Loucy (cell line): Measurements from ENCODE around the gene AQP1.

Source experiments
- H2AFZ ChIP-seq: fragments of 200-600 bp; sonication (generic); 2 replicates; pipeline ENCODE4 v1.6.0; 2016; ENCODE audit warnings: antibody characterized with exemption, mild to moderate bottlenecking, low read length, moderate library complexity
- H3F3A ChIP-seq: fragments of 200-600 bp; 2 replicates; pipeline ENCODE4 v1.6.0; 2016; ENCODE audit warnings: antibody characterized with exemption, low read depth, mild to moderate bottlenecking
- H3K27me3 ChIP-seq: fragments of 200-600 bp; sonication (generic); 2 replicates; pipeline ENCODE4 v1.6.1; 2014; ENCODE audit warnings: low read length, mild to moderate bottlenecking; ENCODE audit not compliant: insufficient read depth, poor library complexity, severe bottlenecking
- H3K36me3 ChIP-seq: fragments of 200-600 bp; sonication (generic); 2 replicates; pipeline ENCODE4 v1.6.1; 2016; ENCODE audit warnings: low read length; ENCODE audit not compliant: insufficient read depth
- H3K4me1 ChIP-seq: fragments of 200-600 bp; sonication (generic); 2 replicates; pipeline ENCODE4 v1.5.1; 2014; ENCODE audit warnings: low read length, mild to moderate bottlenecking; ENCODE audit not compliant: insufficient read depth, poor library complexity, severe bottlenecking
- H3K4me2 ChIP-seq: fragments of 200-600 bp; sonication (generic); 2 replicates; pipeline ENCODE4 v1.6.0; 2014; ENCODE audit warnings: antibody characterized with exemption, low read length, low read depth, mild to moderate bottlenecking; ENCODE audit not compliant: poor library complexity, severe bottlenecking
- H3K4me3 ChIP-seq: fragments of 200-600 bp; sonication (generic); 2 replicates; pipeline ENCODE4 v1.5.1; 2014; ENCODE audit warnings: low read length, mild to moderate bottlenecking, mixed read lengths; ENCODE audit not compliant: poor library complexity, severe bottlenecking
- H3K79me2 ChIP-seq: fragments of 200-600 bp; sonication (generic); 2 replicates; pipeline ENCODE4 v1.6.1; 2014; ENCODE audit warnings: low read length; ENCODE audit not compliant: insufficient read depth
- H3K9ac ChIP-seq: fragments of 200-600 bp; sonication (generic); 2 replicates; pipeline ENCODE4 v1.6.0; 2014; ENCODE audit warnings: mild to moderate bottlenecking, low read depth, low read length, moderate library complexity; ENCODE audit not compliant: poor library complexity, severe bottlenecking
- H3K9me2 ChIP-seq: fragments of 200-600 bp; sonication (generic); replicated peaks from 2 replicates; pipeline ENCODE4 v1.6.1; 2016; ENCODE audit warnings: low read depth, low read length, mixed read lengths
- H3K9me3 ChIP-seq: fragments of 200-600 bp; sonication (generic); 2 replicates; pipeline ENCODE4 v1.6.1; 2014; ENCODE audit warnings: mild to moderate bottlenecking, antibody characterized with exemption, low read length, low read depth; ENCODE audit not compliant: insufficient read depth
- H4K20me1 ChIP-seq: fragments of 200-600 bp; sonication (generic); 2 replicates; pipeline ENCODE4 v1.6.0; 2014; ENCODE audit warnings: antibody characterized with exemption, low read length, mild to moderate bottlenecking; ENCODE audit not compliant: insufficient read depth, poor library complexity, severe bottlenecking
- CTCF ChIP-seq: fragments of 200-600 bp; sonication (generic); conservative IDR thresholded peaks from 2 replicates; pipeline ENCODE4 v1.5.1; 2014; ENCODE audit warnings: mild to moderate bottlenecking, antibody characterized with exemption, low read length
- EZH2phosphoT487 ChIP-seq: fragments of 200-600 bp; IDR thresholded peaks from 2 replicates; pipeline ENCODE4 v1.6.1; 2018; ENCODE audit warnings: antibody characterized with exemption, mild to moderate bottlenecking, moderate library complexity, borderline replicate concordance

AQP1 gene

DNA sequence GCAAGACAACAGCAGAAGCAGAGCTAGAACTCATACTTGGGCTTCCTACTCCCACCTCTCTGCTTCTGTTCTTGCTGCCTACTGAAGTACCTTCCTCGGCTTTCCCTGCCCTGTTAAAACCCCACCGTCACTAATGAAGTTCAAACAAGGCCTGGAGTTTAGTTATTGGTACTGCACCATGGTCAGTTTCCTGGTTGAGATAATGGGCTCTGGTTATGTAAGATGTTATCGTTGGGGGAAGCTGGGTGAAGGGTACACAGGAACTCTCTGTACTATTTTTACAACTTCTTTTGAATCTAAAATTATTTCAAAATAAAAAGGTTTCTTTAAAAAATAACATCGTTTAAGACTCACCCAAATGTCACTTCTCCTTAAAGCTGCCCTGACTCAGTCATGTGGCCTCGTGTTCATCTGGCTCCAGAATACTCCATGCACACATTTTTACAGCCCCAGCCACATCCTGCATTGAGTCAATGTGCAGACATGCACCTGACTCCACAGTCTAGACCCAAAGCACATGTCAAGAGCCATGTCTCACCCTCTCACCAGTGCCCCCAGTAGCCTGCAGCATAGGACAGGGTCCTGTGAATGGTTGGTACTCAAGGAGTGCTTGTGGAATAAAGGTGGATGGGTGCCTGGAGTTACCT lies 36.9 kb upstream of the AQP1 start:
- TF ChIP-seq CTCF (no peak), EZH2phosphoT487 (no peak)
- Histone ChIP-seq H3K9me3 (no peaks in the 10 kb centered on the region), H3K9me2 (no peaks in the 10 kb centered on the region), H3K4me2 (no peak overlapping the region), H3K4me3 (no peak overlapping the region), H4K20me1 (no peaks in the 10 kb centered on the region), H3K9ac (no peak overlapping the region), H3K4me1 (no peaks in the 10 kb centered on the region), H3K36me3 (no peaks in the 10 kb centered on the region), H2AFZ (no peak overlapping the region), H3K79me2 (no peaks in the 10 kb centered on the region), H3F3A (no peaks in the 10 kb centered on the region), H3K27me3 (no peaks in the 10 kb centered on the region)

GRCh38 chr7:30877015-30877769 lies 34.5 kb upstream of the AQP1 start:
- H3K4me2 ChIP-seq = no peak overlapping the region
- H3K79me2 ChIP-seq = no peaks in the 10 kb centered on the region
- no peaks in the 10 kb centered on the region for H3K9me3 ChIP-seq
- no peaks in the 10 kb centered on the region for H4K20me1 ChIP-seq
- no peaks in the 10 kb centered on the region for H3F3A ChIP-seq
- no peaks in the 10 kb centered on the region for H3K9me2 ChIP-seq
- no peak overlapping the region for H3K4me3 ChIP-seq
- no peaks in the 10 kb centered on the region for H3K4me1 ChIP-seq
- no peak overlapping the region for H2AFZ ChIP-seq
- no peaks in the 10 kb centered on the region for H3K27me3 ChIP-seq
- no peaks in the 10 kb centered on the region for H3K36me3 ChIP-seq
- H3K9ac ChIP-seq = no peak overlapping the region
- no peak for TF ChIP-seq EZH2phosphoT487
- TF ChIP-seq CTCF = no peak

GRCh38 chr7:30877993-30878392 lies 33.7 kb upstream of the AQP1 start:
- TF ChIP-seq CTCF (no peak), EZH2phosphoT487 (no peak)
- Histone ChIP-seq H3K27me3 (no peaks in the 10 kb centered on the region), H2AFZ (no peak overlapping the region), H3K4me2 (no peak overlapping the region), H3K9me3 (no peaks in the 10 kb centered on the region), H3K36me3 (no peaks in the 10 kb centered on the region), H3K79me2 (no peaks in the 10 kb centered on the region), H3K4me3 (no peak overlapping the region), H4K20me1 (no peaks in the 10 kb centered on the region), H3K9me2 (no peaks in the 10 kb centered on the region), H3K9ac (no peak overlapping the region), H3K4me1 (no peaks in the 10 kb centered on the region), H3F3A (no peaks in the 10 kb centered on the region)
